ENCODE results near the gene DNMT1.

DNMT1 gene

DNA sequence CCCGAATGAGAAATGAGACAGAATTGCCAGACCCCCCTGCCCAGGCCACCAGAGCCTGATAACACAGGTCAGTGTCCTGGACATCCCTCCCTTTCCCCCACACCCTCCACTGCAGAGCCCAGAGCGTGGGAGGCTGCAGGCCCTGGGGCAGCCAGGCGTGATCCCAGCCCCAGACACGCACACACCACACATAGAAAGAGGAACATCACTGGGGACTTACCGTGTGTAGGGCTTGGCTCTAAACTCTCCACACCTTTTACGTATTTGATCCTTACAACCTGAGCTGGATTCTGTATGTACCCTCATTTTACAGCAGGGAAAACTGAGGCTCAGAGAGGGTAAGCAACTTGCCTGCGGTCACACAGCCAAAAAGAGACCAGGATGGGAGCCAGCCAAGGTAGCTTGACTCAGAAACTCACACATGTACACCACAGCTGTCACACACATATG lies 91.9 kb downstream of the DNMT1 start:
- TF ChIP-seq, protein P1, sequence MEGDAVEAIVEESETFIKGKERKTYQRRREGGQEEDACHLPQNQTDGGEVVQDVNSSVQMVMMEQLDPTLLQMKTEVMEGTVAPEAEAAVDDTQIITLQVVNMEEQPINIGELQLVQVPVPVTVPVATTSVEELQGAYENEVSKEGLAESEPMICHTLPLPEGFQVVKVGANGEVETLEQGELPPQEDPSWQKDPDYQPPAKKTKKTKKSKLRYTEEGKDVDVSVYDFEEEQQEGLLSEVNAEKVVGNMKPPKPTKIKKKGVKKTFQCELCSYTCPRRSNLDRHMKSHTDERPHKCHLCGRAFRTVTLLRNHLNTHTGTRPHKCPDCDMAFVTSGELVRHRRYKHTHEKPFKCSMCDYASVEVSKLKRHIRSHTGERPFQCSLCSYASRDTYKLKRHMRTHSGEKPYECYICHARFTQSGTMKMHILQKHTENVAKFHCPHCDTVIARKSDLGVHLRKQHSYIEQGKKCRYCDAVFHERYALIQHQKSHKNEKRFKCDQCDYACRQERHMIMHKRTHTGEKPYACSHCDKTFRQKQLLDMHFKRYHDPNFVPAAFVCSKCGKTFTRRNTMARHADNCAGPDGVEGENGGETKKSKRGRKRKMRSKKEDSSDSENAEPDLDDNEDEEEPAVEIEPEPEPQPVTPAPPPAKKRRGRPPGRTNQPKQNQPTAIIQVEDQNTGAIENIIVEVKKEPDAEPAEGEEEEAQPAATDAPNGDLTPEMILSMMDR (IDR thresholded peaks at IDR 0.05), result no peak
- DNase-seq, result no peak
- Histone ChIP-seq H3K27me3 (no peaks in the 10 kb centered on the region), H3K4me3 (no peak overlapping the region), H3K36me3 (peaks cover 5% of the 10 kb centered on the region in 3 donors), H3K27ac (no peak overlapping the region), H3K4me1 (peaks cover 0 to 18% (median 15%) of the 10 kb centered on the region in 4 donors), H3K9me3 (no peaks in the 10 kb centered on the region)
- intact Hi-C loops (cut with DNase I; ENCODE audit: low total_unique reads), result loop anchor here (10.0 kb wide), 1 partner anchor 92 kb away; the partner anchor contains the start of gene DNMT1

DNA sequence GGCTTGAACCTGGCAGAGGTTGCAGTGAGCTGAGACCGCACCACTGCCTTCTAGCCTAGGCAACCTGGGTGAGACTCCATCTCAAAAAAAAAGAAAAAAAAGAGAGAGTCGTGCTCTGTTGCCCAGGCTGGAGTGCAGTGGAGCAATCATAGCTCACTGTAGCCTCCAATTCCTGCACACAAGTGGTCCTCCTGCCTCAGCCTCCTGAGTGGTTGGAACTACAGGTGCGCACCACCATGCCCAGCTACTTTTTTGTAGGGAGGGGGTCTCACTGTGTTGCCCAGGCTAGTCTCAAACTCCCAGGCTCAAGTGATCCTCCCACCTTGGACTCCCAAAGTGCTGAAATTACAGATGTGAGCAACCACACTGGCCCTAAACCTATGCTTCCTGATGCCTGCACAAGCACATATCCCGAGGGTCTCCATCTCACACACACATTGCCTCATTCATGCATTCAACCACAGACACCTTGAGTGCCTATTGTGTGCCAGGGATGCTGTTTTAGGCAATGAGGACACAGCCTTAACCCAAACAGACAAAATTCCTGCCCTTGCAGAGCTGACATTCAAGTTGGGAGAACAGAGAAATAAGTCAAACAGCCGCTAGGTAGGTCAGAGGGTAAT lies 94.5 kb downstream of the DNMT1 start:
- Histone ChIP-seq H3K27me3 (no peaks in the 10 kb centered on the region), H3K27ac (no peak overlapping the region), H3K4me1 (peaks cover 0 to 17% (median 8%) of the 10 kb centered on the region in 4 donors), H3K36me3 (no peaks in the 10 kb centered on the region), H3K4me3 (no peak overlapping the region), H3K9me3 (no peaks in the 10 kb centered on the region)
- DNase-seq, result no peak
- intact Hi-C loops (cut with DNase I; ENCODE audit: low total_unique reads), result loop anchor here (10.0 kb wide), 1 partner anchor 95 kb away; the partner anchor contains the start of gene DNMT1
- TF ChIP-seq, protein P1 (IDR thresholded peaks at IDR 0.05), result no peak

DNA sequence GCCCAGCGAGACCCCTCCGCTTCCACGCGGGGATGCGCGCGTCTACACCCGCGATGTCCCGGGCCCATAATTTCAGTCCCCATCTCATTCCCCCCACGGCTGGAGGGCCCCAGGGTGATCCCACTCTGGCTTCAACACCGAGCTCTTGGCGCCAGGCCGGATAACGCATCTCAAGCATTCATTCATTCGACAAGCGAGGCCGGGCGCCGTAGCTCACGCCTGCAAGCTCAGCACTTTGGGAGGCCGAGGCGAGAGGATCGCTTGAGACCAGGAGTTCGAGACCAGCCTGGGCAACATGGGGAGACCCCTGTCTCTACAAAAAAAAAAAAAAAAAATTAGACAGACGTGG lies 98.2 kb downstream of the DNMT1 start:
- TF ChIP-seq, protein P1 (IDR thresholded peaks at IDR 0.05), result no peak
- Histone ChIP-seq H3K9me3 (no peaks in the 10 kb centered on the region), H3K4me1 (peaks cover 0 to 17% (median 8%) of the 10 kb centered on the region in 4 donors), H3K36me3 (peaks cover 0 to 20% (median 15%) of the 10 kb centered on the region in 3 donors), H3K27ac (peak overlapping the region; percentile 44 to 47), H3K4me3 (peak overlapping the region; percentile 49 to 60), H3K27me3 (no peaks in the 10 kb centered on the region)
- intact Hi-C loops (cut with DNase I; ENCODE audit: low total_unique reads), result no loop called here
- DNase-seq, result peak in 1 of 2 donors; percentile 74

DNA sequence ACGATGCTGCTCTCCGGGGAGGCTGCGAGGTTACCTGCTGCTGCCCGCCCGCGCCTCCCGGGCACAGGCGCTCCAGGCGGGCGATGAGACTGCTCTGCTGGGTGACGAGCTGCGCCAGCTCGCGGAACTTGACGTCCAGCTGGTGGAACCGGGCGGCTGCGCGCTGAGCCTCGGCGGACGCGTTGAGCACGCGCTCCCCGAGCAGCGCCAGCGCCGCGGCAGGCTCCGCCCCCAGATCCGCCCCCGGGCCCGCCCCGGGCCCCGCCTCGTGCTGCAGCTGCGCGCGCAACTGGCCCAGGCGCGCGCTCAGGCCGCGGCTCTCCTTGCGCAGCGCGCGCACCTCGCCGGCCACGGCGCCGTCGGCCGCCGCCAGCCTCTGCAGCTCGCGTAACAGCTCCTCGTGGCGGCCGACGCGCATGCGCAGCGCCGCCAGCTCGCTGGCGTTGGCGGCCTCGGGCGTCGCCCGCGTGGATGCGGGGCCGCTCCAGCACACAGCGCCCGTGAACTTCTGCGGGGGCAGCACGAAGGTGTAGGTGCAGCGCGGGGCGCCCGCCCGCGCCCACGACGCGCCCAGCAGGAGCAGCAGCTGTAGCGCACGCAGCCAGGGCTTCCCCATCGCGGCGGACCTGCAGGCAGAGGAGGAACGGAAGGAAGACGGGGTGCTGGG lies 98.7 kb downstream of the DNMT1 start:
- peak; percentile 80 to 92 for DNase-seq
- Histone ChIP-seq H3K4me1 (peaks cover 0 to 17% (median 8%) of the 10 kb centered on the region in 4 donors), H3K27ac (peak overlapping the region; percentile 56 to 61), H3K36me3 (peaks cover 0 to 26% (median 19%) of the 10 kb centered on the region in 3 donors), H3K27me3 (no peaks in the 10 kb centered on the region), H3K9me3 (no peaks in the 10 kb centered on the region), H3K4me3 (peak overlapping the region; percentile 49 to 60)
- intact Hi-C loops (cut with DNase I; ENCODE audit: low total_unique reads), result no loop called here
- TF ChIP-seq, protein P1 (IDR thresholded peaks at IDR 0.05), result no peak

DNA sequence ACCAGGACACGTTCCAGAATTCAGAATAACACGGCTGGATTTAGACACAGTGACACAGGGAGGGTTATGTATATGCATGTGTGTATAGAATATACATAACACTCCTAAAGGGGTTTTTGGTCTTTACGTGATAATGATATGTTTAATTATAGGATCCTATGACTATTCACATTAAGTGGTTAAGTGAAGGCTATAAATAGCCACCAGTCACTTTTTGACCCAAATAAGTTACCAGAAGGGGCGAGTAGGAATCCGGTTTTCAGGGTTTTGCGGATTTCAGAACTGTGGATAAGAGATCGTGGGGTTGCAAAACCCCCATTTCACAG lies 99.2 kb downstream of the DNMT1 start:
- TF ChIP-seq, protein P1 (IDR thresholded peaks at IDR 0.05), result no peak
- H3K4me1 ChIP-seq, result peaks cover 0 to 17% (median 8%) of the 10 kb centered on the region in 4 donors

More for the DNA sequence above, 99.2 kb downstream of the DNMT1 start:
- peak overlapping the region; percentile 49 to 60 for H3K4me3 ChIP-seq
- H3K27me3 ChIP-seq, result no peaks in the 10 kb centered on the region
- H3K27ac ChIP-seq, result peak overlapping the region; percentile 56 to 61
- intact Hi-C loops (cut with DNase I; ENCODE audit: low total_unique reads), result no loop called here
- H3K9me3 ChIP-seq, result no peaks in the 10 kb centered on the region
- peaks cover 0 to 31% (median 22%) of the 10 kb centered on the region in 3 donors for H3K36me3 ChIP-seq
- no peak for DNase-seq

Measured in tibial artery (tissue), 4 donors.